Hematopoietic multipotent progenitor cell treated with erythropoietin and hydrocortisone succinate and interleukin-3 and kit ligand, for 4 days (in vitro differentiated cells): Measurements from ENCODE around the gene MRGPRX3.

Experiments
- DNase-seq: peaks from one replicate; pipeline ENCODE4 v3.0.0-alpha.2; 2015

MRGPRX3 gene

GRCh38 chr11:18171377-18172000 is 39.1 kb downstream of the MRGPRX3 start:
- peak; percentile 55 for DNase-seq

- DNase-seq = no peak
These were observed 40.3 kb downstream of the MRGPRX3 start, which contains the start of gene MRGPRX4 for GRCh38 chr11:18172666-18173065. TSS of gene MRGPRX4 (plus strand) at chr11:18172837. CDS start at chr11:18173257, 420 bp downstream.

GRCh38 chr11:18173225-18173866 is 41.0 kb downstream of the MRGPRX3 start:
- DNase-seq = no peak
